Activated CD4-positive, alpha-beta T cell treated with anti-CD3 and anti-CD28 coated beads, Interleukin-2, amount 10 ng/mL, durations not matched to agents 24 days and 14 days (primary cell): ENCODE data around the gene SNN. TPM values are rescaled to one million over a fixed set of nuclear protein-coding genes. Genes with fewer than 3 reads are reported as not detected.
A peak's percentile ranks its signal among the peaks of the same experiment; 100 is the strongest.

ENCODE experiments used
- DNase-seq: peaks from one replicate; pipeline ENCODE4 v3.0.0; 2022
- H3K27ac Mint-ChIP-seq: one replicate; pipeline ENCODE4 v1.8.0; 2022; ENCODE audit warnings: mild to moderate bottlenecking, mixed read lengths
- H3K27me3 Mint-ChIP-seq: one replicate; pipeline ENCODE4 v1.8.0; 2022; ENCODE audit warnings: mixed read lengths
- H3K36me3 Mint-ChIP-seq: one replicate; pipeline ENCODE4 v1.8.0; 2022; ENCODE audit warnings: low read depth, mild to moderate bottlenecking, mixed read lengths
- H3K4me1 Mint-ChIP-seq: one replicate; pipeline ENCODE4 v1.8.0; 2021; ENCODE audit warnings: mixed read lengths
- H3K4me3 Mint-ChIP-seq: one replicate; pipeline ENCODE4 v1.8.0; 2022; ENCODE audit warnings: mild to moderate bottlenecking, moderate library complexity, mixed read lengths
- H3K9me3 Mint-ChIP-seq: one replicate; pipeline ENCODE4 v1.8.0; 2021; ENCODE audit warnings: mixed read lengths
- intact Hi-C: fragments of 100-400 bp; cut with micrococcal nuclease; formaldehyde crosslinking; loops from one replicate; pipeline ENCODE4 v1.15.1; 2023
- total RNA-seq: library from RNA; stranded (reverse); gene quantifications from 2 replicates; pipeline ENCODE4 v1.2.3, GENCODE V29; 2022

SNN gene
- total RNA-seq, 1 donor from 2014 or later, result 9.1 TPM

GRCh38 chr16:11639925-11640899, 28.0 kb upstream of the SNN start:
- Mint-ChIP-seq H3K9me3 (no peaks in the 10 kb centered on the region), H3K27me3 (peaks cover 21% of the 10 kb centered on the region), H3K4me1 (peaks cover 8% of the 10 kb centered on the region), H3K36me3 (no peaks in the 10 kb centered on the region), H3K27ac (no peak overlapping the region), H3K4me3 (no peak overlapping the region)
- intact Hi-C loops, result loop anchor here (2.0 kb wide), 2 partner anchors 53 to 233 kb away; partner anchors contain the start of gene LITAF
- no peak for DNase-seq

GRCh38 chr16:11640987-11641817, 27.1 kb upstream of the SNN start:
- H3K27ac Mint-ChIP-seq, result no peak overlapping the region
- H3K36me3 Mint-ChIP-seq, result no peaks in the 10 kb centered on the region
- H3K9me3 Mint-ChIP-seq, result no peaks in the 10 kb centered on the region
- DNase-seq, result peak; percentile 78
- H3K27me3 Mint-ChIP-seq, result peaks cover 18% of the 10 kb centered on the region
- no peak overlapping the region for H3K4me3 Mint-ChIP-seq
- peaks cover 6% of the 10 kb centered on the region for H3K4me1 Mint-ChIP-seq
- intact Hi-C loops, result loop anchor here (1.0 to 2.0 kb wide), 3 partner anchors 54 to 234 kb away; partner anchors contain the start of gene LITAF

GRCh38 chr16:11642765-11643116, 25.5 kb upstream of the SNN start:
- intact Hi-C loops, result no loop called here
- Mint-ChIP-seq H3K27me3 (peaks cover 17% of the 10 kb centered on the region), H3K36me3 (no peaks in the 10 kb centered on the region), H3K4me1 (peaks cover 6% of the 10 kb centered on the region), H3K9me3 (no peaks in the 10 kb centered on the region), H3K4me3 (no peak overlapping the region), H3K27ac (no peak overlapping the region)
- no peak for DNase-seq

GRCh38 chr16:11649276-11649675, 19.0 kb upstream of the SNN start:
- no peak for DNase-seq
- no peaks in the 10 kb centered on the region for H3K9me3 Mint-ChIP-seq
- peaks cover 9% of the 10 kb centered on the region for H3K27me3 Mint-ChIP-seq
- intact Hi-C loops, result no loop called here
- H3K27ac Mint-ChIP-seq, result no peak overlapping the region
- peaks cover 4% of the 10 kb centered on the region for H3K4me1 Mint-ChIP-seq
- no peaks in the 10 kb centered on the region for H3K36me3 Mint-ChIP-seq
- H3K4me3 Mint-ChIP-seq, result no peak overlapping the region

GRCh38 chr16:11650641-11651591, 17.3 kb upstream of the SNN start:
- Mint-ChIP-seq H3K36me3 (no peaks in the 10 kb centered on the region), H3K27ac (no peak overlapping the region), H3K9me3 (no peaks in the 10 kb centered on the region), H3K4me1 (peaks cover 7% of the 10 kb centered on the region), H3K27me3 (peaks cover 10% of the 10 kb centered on the region), H3K4me3 (no peak overlapping the region)
- no peak for DNase-seq
- intact Hi-C loops, result no loop called here

- Mint-ChIP-seq H3K27ac (no peak overlapping the region), H3K27me3 (peaks cover 10% of the 10 kb centered on the region), H3K9me3 (no peaks in the 10 kb centered on the region), H3K36me3 (no peaks in the 10 kb centered on the region), H3K4me1 (peaks cover 7% of the 10 kb centered on the region), H3K4me3 (no peak overlapping the region)
- intact Hi-C loops, result no loop called here
- no peak for DNase-seq
These were observed 16.5 kb upstream of the SNN start for GRCh38 chr16:11651796-11652195.

- Mint-ChIP-seq H3K9me3 (no peaks in the 10 kb centered on the region), H3K27ac (no peak overlapping the region), H3K4me3 (no peak overlapping the region), H3K4me1 (peaks cover 7% of the 10 kb centered on the region), H3K36me3 (no peaks in the 10 kb centered on the region), H3K27me3 (peaks cover 12% of the 10 kb centered on the region)
- intact Hi-C loops, result no loop called here
- no peak for DNase-seq
These were observed 12.6 kb upstream of the SNN start for GRCh38 chr16:11655655-11656054.

GRCh38 chr16:11657556-11657955, 10.7 kb upstream of the SNN start:
- no peaks in the 10 kb centered on the region for H3K36me3 Mint-ChIP-seq
- no peak overlapping the region for H3K4me3 Mint-ChIP-seq
- H3K4me1 Mint-ChIP-seq, result peaks cover 7% of the 10 kb centered on the region
- peaks cover 6% of the 10 kb centered on the region for H3K27me3 Mint-ChIP-seq
- intact Hi-C loops, result no loop called here
- H3K27ac Mint-ChIP-seq, result no peak overlapping the region
- no peaks in the 10 kb centered on the region for H3K9me3 Mint-ChIP-seq
- DNase-seq, result no peak

- H3K4me1 Mint-ChIP-seq, result peaks cover 6% of the 10 kb centered on the region
- no peak overlapping the region for H3K27ac Mint-ChIP-seq
- H3K27me3 Mint-ChIP-seq, result peaks cover 4% of the 10 kb centered on the region
- H3K4me3 Mint-ChIP-seq, result no peak overlapping the region
- intact Hi-C loops, result no loop called here
- H3K36me3 Mint-ChIP-seq, result no peaks in the 10 kb centered on the region
- no peaks in the 10 kb centered on the region for H3K9me3 Mint-ChIP-seq
- DNase-seq, result no peak
These were observed 9.2 kb upstream of the SNN start for GRCh38 chr16:11658896-11659708.

- H3K4me3 Mint-ChIP-seq, result no peak overlapping the region
These were observed 7.7 kb upstream of the SNN start for GRCh38 chr16:11660565-11660964.

GRCh38 chr16:11662582-11662981, 5.7 kb upstream of the SNN start:
- H3K27ac Mint-ChIP-seq, result no peak overlapping the region
- peaks cover 27% of the 10 kb centered on the region for H3K4me1 Mint-ChIP-seq
- DNase-seq, result no peak
- no peak overlapping the region for H3K4me3 Mint-ChIP-seq
- H3K36me3 Mint-ChIP-seq, result no peaks in the 10 kb centered on the region
- intact Hi-C loops, result no loop called here
- H3K27me3 Mint-ChIP-seq, result peaks cover 2% of the 10 kb centered on the region
- H3K9me3 Mint-ChIP-seq, result no peaks in the 10 kb centered on the region

More at GRCh38 chr16:11660565-11660964, 7.7 kb upstream of the SNN start:
- intact Hi-C loops, result no loop called here
- Mint-ChIP-seq H3K27me3 (peaks cover 2% of the 10 kb centered on the region), H3K9me3 (no peaks in the 10 kb centered on the region), H3K36me3 (no peaks in the 10 kb centered on the region), H3K4me1 (peaks cover 15% of the 10 kb centered on the region), H3K27ac (no peak overlapping the region)
- DNase-seq, result no peak

- peaks cover 2% of the 10 kb centered on the region for H3K27me3 Mint-ChIP-seq
- peak overlapping the region; percentile 23 for H3K27ac Mint-ChIP-seq
- peaks cover 34% of the 10 kb centered on the region for H3K4me1 Mint-ChIP-seq
- DNase-seq, result peak; percentile 82
- H3K9me3 Mint-ChIP-seq, result no peaks in the 10 kb centered on the region
- peak overlapping the region; percentile 55 for H3K4me3 Mint-ChIP-seq
- intact Hi-C loops, result no loop called here
- H3K36me3 Mint-ChIP-seq, result no peaks in the 10 kb centered on the region
These were observed 3.2 kb upstream of the SNN start for GRCh38 chr16:11665071-11665491.
